Activated T-cell treated with anti-CD3 and anti-CD28 coated beads for 48 hours (primary cell): Measurements from ENCODE around the gene CALD1.

ENCODE experiments used
- DNase-seq: peaks from one replicate; pipeline ENCODE4 v3.0.0-alpha.2; 2020; ENCODE audit warnings: low read depth

Gene CALD1

DNA sequence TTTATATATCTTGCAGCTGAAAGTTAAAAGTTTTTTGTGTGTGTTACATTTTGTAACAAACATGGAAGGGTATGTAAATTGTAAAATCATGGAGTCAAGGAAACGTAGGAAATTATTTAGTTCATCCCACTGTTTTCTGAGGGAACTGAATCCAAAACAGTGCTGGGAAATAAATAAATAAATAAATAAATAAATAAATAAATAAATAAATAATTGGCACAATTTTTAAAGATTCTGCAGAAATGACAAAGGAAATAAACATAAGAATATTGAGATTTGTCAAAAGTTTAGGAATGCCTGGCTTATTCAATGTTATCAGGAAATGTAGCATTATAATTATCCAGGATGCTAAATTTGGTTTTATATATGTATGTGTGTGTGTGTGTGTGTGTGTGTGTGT, 115.5 kb downstream of the CALD1 start:
- DNase-seq, result no peak

DNA sequence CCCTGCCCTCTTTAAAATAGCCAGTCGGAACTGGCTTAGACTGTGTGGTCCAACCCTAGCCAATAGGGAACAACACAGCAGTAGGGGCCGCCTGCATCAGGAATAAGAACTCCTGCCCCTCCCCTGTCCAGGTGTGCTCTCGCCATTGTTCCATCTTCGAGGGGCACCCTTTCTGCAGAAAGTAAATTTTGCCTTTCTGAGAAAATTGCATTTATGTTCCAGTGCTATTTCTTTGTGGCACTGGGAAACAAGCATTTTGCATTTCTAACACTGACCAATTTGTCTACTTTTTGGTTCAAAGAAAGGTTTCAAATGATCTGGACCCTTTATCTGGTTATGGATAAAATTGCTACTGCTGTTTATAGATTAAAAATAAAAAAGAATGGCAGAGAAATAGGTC, 116.6 kb downstream of the CALD1 start:
- DNase-seq, result no peak

DNA sequence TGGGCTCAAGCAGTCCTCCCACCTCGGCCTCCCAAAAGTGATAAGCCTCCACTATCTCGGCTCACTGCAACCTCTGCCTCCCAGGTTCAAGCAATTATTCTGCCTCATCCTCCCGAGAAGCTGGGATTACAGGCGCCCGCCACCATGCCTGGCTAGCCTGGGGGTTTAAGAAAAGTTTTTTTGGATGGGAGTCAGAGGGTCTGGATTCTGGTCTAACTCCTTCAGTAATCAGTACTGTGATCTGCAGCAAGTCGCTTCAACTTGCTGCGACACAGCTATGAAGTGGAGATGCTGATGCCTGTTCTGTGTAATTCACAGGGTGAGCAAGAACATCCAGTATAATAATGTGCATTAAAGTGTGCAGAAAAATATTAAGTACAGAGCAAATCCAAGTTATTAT, 118.5 kb downstream of the CALD1 start:
- DNase-seq, result no peak

DNA sequence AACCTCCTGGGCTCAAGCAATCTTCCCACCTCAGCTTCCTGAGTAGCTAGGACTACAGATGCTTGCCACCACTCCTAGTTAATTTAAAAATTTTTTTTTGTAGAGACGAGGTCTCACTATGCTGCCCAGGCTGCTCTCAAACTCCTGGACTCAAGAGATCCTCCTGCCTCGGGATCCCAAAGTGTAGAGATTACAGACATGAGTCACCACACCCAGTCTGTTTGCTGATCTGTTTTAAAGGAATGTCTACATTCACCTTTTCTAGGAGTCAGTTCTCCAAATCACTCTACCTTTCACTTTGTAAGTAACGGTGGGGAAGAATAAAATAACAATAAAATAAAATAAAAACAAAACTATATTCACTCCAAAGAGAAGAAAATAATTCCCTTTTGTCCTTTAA, 120.3 kb downstream of the CALD1 start:
- DNase-seq, result no peak

DNA sequence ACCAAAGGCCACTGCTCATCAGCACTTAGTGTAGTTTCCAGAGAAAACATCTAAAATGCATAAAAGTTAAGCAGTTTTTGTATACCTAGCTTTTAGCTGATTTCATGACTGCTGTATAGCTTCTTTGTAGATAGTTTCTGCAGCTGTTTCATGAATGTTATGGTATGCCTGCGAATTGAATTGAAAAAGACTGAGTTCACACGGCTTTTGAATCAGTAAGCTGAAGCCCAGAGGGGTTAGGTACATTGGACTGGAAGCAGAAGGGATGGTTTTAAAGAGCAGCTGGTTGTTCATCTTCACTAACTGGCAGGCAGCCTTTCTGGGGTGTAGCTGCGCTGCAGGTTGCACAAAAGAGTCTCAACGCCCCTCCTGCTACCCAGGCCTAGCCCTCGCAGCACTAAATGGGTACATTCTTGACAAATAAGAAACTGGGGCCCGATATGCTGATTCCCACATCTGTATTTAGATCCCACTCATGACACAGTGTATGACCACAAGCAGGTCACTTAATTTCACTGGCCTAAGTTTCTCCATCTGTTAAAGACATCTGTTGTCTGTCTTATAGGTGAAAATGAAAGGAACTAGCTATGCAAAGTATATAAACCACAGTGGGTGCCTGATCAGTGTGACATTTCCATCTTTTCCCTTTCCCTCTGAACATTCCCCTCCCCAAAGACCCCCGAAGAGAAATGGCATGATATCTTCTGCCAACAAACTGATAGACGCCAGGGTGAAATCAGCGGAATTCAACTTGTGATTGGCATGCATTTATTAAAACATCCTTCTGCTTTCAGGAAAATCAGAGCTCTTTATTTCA, 120.9 kb downstream of the CALD1 start:
- DNase-seq, result no peak

DNA sequence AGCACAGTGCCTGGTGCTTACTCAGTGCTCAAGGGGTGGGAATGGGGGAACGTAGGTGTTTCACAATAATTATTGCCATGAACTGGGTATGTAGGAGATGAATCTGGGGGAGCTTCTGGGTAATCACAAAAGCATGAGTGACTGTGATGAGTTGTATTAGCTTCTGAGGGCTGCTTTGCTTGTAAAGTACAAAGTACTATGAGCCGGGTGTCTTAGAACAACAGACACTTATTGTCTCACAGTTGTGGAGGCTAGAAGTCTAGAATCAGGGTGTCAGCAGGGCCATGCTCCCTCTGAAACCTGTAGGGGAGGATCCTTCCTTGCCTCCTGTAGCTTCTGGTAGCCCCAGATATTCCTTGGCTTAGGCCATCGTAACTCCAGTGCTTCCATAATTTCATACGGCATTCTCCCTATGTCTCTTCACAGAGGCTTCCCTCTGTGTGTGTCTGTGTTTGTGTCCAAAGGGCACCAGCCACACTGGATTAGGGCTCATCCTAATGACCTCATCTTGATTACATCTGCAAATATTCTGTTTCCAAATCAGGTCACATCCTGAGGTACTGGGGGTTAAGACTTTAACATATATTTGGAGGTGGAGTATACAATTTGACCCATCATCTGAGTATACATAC, 122.1 kb downstream of the CALD1 start:
- no peak for DNase-seq

DNA sequence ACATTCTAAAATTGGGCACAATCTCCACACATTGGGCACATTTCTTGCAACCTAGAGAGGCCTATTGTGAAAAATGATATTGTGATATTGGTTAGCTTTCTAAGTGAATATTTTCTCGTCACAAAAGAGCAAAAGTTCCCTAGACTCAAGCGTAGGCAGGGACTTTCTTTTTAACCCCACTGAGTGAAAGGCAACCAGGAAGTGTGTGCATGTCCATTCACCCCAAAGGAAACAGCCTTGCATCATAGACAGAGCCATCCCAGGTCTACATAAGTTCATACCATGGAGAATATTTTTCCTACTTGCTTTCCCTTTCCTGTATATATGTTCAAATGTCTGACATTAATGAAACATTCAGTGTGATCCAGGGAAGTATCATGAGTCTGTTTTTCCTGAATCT, 122.6 kb downstream of the CALD1 start:
- no peak for DNase-seq

DNA sequence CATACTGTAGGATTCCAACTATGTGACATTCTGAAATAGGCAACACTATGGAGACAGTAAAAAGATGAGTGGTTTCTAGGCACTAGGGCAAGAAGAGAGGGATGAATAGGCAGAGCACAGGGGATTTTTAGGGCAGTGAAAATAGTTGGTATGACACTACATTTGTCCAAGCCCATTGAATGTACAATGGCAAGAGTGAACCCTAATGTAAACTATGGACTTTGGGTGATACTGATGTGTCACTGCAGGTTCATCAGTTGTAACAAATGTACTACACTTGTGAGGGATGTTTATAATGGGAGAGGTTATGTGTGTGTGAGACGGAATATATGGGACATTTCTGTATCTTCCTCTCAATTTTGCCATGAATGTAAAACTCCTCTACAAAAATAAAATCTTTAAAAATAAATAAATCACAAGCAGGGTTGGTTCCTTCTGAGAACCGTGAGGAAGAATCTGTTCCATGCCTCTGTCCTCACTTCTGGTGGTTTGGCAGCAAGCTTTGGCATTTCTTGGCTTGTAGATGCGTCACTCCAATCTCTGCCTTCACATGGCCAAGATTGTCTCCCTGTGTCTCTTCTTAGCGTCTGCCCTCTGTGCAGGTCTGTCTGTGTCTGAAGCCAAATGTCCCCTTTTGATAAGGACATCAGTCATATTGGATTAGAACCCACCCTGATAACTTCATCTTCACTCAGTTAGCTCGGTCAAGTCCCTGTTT, 123.8 kb downstream of the CALD1 start:
- no peak for DNase-seq

DNA sequence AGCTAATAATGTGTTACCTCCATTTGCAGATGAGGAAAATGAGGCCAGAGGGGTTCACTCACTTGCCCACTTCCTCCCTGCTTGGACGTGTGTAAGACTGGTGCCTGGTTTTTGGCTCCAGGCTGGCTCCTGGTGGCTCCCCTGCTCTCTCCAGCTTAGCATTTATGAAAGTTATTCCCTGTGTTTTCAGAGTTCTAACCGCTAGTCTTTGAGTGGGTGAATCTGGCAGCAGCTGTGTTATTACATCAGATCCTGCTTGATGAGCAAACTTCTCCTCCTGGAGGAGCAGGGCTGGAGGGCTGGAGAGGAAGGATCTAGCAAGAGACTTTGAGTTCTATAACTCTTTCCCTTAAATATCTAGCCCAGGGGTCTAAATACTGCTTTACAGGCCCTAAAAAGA, 125.9 kb downstream of the CALD1 start:
- no peak for DNase-seq

DNA sequence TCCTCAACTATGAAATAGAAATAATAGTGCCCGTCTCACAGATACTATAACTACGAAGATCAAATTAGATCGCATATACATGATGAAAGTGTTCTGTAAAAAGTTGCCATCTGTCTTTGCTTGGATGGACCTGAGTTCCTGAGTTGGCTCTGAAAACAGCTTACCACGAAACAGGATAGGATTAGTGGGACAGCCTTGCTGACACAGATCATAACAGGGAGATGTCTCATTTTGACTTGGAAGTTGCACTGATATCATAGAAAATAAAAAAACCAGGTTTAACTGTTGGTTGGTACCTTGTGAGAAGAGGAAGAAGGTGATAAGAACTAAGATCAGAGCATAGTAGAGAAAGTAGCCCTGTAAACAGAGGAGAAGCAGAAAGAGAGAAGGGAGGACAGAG, 127.6 kb downstream of the CALD1 start:
- DNase-seq, result no peak

DNA sequence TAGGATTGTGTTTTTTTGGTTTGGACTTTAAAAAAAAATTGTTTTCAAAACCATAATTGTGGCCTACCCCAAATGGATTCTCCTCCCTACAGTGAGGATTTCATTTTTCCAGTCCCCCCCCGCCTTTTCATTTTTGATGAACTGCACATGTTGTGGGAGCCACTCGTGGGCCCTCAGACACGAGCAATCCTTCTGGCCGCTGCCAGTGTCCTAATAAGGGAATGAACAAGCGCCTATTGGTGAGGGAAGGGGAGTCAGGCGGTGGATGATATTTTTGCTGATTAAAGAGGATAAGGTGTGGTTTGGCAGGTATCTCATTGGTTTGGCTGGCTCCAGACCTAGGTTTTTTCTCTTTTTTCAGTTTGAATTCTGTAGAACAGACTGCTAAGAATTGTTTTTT, 128.2 kb downstream of the CALD1 start:
- no peak for DNase-seq

DNA sequence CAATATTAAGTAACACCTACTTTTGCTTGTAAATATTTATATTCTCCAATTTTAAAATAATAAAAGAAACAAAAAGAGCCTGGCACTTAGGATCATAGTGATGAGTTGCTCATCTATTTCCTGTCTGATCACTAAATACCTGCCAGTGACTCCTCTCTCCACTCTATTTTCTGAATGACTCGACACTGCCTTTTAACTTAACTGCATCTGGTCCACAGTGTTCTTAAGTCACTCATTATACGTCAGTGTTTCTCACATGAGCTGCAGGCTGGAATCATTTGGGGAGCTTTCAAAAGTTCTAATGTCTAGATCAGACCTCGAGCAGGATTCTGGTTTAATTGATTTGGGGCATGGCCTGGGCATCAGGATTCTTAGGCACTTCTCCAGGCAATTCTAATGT, 128.9 kb downstream of the CALD1 start:
- DNase-seq, result no peak

DNA sequence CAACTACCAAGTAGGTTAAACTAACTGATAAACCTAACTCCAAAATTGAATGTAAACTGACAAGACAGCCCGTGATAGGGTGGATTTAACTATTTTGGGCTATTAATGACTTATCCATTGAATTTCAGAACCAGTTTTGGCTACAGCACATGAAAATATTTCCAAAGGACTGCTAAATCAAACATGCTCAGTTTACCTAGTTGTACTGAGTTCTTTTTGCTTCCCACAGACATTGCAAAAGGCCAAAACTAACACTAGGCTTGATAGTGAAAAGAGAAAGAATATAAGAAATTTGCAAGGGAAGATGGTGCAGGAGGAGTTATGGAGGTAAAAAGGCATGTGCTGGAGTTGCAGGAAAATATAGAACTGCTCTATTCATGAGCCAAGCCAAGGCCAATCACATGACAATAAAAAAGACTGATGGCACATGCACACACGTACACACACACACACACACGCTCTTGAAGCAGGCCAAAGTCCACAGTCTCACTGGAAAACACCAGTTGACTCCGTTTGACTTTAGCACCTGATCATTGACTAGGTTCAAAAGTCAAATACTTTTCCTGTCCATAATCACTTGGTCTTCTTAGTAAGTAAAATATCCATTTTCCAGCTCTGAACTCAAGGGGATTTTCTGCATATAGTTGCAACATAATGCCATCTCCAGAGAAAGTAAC, 130.9 kb downstream of the CALD1 start:
- no peak for DNase-seq

DNA sequence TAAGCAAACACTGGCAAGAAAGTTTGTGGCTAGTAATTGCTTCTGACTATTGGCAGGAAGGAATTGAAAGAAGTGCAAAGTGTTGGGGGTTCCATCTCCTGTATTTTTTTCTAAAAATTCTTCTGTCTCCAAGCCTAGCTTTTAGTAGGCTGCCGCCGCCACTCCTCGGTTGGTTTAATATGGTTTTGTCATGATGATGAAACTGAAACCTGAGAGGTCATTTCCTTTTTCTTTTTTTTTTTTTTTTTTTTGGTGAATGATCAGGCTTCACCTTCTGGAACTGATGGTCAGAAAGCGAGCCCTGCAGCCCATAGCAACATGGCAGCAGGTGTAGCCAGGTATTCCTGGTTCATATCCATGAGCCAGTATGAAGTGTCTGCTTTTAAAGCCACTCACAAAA, 131.5 kb downstream of the CALD1 start:
- no peak for DNase-seq

DNA sequence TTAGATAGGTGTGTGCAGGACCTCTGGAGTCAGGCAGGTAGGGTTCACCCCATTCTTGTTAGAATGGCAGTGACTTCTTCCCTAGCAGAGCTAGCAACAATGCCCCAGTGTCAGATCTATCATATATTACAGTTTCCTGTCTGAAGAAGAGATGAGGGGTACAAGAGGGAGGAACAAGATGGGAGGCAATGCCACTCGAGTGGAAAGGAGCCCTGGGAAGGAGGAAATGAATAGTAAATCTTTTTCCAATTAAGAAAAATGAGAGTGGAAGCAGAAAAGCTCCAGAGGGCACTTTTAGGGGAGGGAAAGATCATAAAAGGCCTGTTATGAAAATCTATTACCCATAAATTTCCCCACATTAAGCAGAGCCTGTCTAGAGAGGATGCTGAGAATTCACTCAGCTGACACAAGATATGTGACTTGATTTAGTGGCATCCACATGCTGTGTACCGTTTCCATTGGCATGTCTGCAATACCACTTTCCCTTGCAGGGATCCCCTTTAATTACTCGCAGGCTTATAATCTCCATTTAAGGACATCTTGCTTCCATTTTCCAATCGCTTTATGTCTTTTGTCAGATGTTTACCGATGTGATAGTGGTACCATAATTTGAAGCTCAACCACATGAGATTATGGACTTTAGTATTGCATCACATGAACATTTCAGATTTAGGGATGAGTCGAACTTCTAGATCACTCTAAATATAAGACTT, 136.9 kb downstream of the CALD1 start:
- no peak for DNase-seq

DNA sequence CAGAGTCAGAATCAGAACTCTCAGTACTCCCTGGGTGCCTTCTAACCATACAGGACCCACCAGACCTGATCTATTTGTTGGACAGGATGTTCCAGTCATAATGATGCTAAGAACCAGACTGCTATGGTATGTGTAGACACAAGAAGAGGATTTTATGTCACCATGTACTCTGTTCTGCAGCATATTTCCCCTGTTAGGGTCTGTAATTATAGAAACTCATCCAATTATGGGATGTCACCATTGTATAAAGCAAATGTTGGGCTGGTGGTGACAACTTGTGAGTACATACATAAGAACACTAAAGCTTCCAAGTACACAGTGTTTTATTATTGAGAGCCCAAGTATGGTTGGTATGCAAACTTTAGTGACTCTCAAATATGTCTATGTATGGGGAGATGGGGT, 139.8 kb downstream of the CALD1 start:
- no peak for DNase-seq

DNA sequence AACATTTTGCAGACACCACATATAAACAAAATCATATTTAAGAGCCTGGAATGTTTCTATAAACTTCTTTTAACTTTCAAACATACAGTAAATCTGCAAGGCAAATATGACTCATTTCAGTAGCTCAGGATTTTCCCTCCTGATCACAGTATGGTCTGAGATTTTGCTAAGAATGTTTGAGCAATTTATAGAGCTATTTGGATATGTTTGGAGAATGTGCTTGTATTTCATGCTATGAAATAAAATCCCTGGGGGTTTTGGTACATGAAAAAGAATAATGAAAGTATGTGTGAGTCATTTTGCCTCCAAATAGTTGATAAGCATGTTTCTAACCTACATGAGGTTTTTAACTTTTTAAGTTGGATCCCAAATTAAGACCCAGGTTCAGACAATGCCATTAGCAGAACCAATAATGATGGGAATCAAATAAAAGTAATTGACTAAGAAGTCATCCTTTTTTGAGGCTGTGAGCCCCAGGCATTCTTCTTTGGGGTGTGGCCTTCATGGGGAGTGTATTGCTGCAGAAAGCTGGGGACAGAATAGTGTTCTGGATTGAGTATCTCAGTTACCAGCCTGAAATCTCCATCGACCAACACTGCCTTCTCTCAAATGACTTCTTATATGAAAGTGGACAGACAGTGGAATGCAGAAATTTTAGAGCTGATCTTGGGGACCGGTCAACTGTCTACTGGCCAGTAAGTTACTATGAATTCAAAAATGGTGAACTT, 140.8 kb downstream of the CALD1 start:
- DNase-seq, result no peak

DNA sequence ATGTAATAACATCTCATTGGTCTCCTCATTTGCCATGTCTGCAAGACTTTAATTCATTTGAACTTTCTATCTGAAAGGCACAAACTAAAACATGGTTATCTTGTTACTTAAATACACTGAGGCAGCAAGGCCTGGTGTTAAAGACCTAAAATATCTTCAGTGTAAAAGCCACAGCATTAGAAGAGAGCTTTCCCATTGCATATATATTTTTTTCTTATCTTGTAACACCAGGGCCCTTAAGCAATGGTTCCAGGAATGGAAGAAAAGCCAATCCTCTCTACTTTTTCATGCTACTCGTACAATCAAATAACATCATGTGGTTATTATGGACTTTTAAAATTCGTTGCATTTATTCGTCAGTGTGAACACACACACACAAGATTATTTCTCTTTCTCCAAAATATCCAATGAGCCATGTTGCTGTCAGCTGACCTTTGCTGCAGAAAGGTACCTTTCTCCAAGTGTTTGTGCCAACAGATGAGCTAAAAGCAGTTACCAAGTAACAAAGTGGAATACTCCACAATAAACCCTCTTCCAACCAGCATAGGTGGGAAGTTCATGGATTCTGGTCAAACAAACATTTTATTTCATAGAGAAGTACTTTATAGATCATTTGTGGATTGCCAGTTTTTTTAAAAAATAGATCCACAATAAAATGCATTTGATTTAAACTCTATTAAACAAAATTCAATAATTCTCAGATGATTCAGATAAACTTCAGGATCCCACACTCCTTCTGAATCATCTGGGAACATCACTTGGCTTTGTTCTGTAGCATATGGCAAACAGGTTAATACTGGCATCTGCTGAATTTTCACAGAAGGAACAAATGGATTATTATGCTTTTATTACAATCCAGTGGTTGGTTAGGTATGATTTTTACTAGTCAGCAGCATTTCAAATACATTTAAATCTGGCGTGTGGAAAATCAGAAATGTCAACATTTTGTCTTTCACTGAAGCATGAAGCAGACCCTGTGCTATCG, 143.6 kb downstream of the CALD1 start:
- no peak for DNase-seq

DNA sequence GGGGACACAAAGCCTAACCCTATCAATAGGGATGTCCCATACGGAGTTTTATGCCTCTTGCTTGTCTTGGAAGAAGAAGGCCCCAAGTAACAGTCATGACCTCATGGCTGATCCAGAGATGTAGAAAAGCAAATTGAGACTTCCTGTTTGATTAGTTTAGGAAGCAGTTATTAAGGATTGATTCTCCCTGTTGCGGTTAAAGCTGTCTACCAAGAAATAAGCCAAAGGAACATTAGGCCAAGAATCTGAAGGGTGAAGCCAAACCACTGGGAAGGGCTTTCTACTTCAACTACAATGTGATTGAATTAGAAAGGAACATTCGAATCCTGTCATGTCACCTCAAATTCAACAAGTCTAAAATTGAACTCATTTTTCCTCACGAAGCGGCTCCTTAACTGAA, 146.3 kb downstream of the CALD1 start:
- DNase-seq, result no peak

DNA sequence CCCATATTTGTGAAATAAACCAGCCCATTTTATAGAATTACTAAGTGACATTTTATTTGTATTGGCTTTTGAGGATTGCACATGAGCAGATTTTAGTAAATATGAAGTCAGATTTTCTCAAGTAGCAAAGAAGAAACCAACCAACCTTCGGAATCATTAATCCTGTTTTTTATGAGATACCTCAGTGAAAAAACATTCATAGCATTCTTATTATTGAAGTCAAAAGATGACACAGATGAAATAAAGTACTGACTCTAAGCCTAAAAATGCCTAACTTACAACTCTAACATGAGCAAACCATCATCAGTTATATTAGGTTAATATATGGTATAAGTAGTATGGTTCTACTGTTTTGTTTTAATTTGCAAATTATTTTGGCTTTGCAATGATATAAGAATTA, 147.0 kb downstream of the CALD1 start:
- DNase-seq, result no peak
